Stomach smooth muscle (tissue), 2 donors: ENCODE measurements around the gene HIF3A.
A peak's percentile ranks its signal among the peaks of the same experiment; 100 is the strongest.

Experiments used
- H3K27ac ChIP-seq: one replicate; pipeline ENCODE4 v1.7.0; 2013; ENCODE audit warnings: mild to moderate bottlenecking, low read length, inconsistent platforms
- H3K27me3 ChIP-seq, 2 donors: one replicate each; pipeline ENCODE4 v1.7.0; 2013; ENCODE audit warnings: low read length in 2 of 2; ENCODE audit not compliant: insufficient read depth in 2 of 2, control insufficient read depth in 1 of 2
- H3K36me3 ChIP-seq, 2 donors: one replicate each; pipeline ENCODE4 v1.7.0; 2013; ENCODE audit warnings: low read length in 2 of 2; ENCODE audit not compliant: control insufficient read depth in 2 of 2, insufficient read depth in 2 of 2
- H3K4me1 ChIP-seq: one replicate; pipeline ENCODE4 v1.7.0; 2013; ENCODE audit warnings: low read length; ENCODE audit not compliant: control insufficient read depth, insufficient read depth
- H3K4me3 ChIP-seq, 2 donors: one replicate each; pipeline ENCODE4 v1.7.0; 2013; ENCODE audit warnings: low read length in 2 of 2
- H3K9ac ChIP-seq, 2 donors: one replicate each; pipeline ENCODE4 v1.7.0; 2013; ENCODE audit warnings: low read length in 2 of 2, mild to moderate bottlenecking in 1 of 2
- H3K9me3 ChIP-seq, 2 donors: one replicate each; pipeline ENCODE4 v1.7.0; 2013; ENCODE audit warnings: low read length in 2 of 2; ENCODE audit not compliant: control insufficient read depth in 2 of 2
- donor health status: healthy.
- donor health status: Pancreatic carcinoma.

Gene HIF3A

DNA sequence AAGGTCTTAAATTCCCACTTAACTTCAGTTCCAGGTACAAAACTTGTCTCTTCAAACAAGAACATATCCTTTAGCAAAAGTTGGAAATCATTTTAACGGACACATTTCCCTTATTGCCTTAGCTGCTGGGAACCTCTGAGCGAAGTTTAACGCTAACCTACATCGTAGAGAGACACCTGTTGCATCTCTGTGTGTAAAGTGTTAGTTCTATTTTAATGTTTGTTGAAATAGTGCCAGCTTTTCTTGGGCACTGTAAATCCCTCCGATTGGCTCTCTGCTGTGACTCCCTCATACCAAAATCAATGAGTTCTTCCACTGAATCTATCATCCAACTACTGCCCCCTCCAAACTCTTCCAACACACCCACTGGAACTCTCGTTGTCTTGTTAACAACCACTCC, 2.3 kb upstream of the HIF3A start:
- Histone ChIP-seq H3K4me1 (peaks cover 21% of the 10 kb centered on the region), H3K27ac (no peak overlapping the region), H3K36me3 (no peaks in the 10 kb centered on the region), H3K4me3 (no peak overlapping the region), H3K27me3 (no peaks in the 10 kb centered on the region), H3K9me3 (peaks cover 5 to 15% of the 10 kb centered on the region in 2 donors), H3K9ac (no peak overlapping the region)

DNA sequence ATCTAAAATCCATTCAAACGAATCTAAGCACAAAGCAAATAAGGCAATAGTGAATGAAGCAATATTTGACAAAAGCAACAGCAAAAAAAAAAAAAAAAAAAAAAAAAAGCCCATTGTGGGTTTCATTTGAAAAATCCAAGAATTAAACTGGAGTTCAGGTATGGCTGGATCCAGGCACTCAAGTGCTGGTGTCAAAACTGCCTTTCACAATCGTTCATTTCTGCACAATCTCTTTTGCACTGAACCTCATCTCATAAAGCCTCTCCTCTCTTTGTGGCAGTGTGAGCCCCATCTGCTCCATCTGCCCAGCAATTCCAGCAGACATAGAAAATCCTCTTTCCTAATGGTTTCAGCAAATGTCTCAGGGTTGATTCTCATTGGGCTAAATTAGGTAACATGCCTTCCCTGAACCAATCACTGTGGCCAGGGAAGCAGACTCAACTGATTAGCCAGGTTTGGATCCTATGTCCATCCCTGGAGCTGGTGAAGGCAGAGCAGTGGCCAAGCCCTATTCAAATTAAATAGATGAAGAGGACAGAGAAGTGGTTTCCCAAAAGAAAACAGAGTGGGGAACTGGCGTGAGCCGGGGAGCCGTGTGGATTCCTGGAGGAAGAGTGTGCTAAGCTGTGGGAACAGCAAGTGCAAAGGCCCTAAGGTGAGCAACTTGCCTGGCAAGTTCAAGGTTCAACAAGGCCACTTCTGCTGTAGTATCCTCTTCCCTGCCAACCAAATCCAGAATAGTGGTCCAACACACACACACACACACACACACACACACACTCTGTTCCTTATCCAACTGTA, 1.2 kb upstream of the HIF3A start:
- peak overlapping the region; percentile 99 for H3K27ac ChIP-seq
- H3K9ac ChIP-seq: no peak overlapping the region
- peaks cover 0 to 9% of the 10 kb centered on the region in 2 donors for H3K9me3 ChIP-seq

DNA sequence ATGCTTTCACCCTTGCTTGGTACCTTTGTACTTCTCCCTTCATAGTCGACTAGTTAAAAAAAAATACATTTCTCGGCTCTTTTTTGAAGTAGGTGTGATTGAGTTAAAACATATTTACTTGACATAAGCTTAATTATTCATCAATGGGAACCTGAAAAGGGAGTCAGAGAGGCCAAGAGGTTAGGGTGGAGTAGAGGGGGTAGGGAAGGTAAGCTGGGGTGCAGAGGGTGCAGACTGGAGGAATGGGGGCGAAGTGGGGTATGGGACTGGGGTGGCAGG, 701 bp upstream of the HIF3A start:
- peak overlapping the region; percentile 99 for H3K27ac ChIP-seq
- H3K36me3 ChIP-seq: no peaks in the 10 kb centered on the region
- no peak overlapping the region for H3K4me3 ChIP-seq
- no peak overlapping the region for H3K9ac ChIP-seq
- peaks cover 34% of the 10 kb centered on the region for H3K4me1 ChIP-seq
- H3K9me3 ChIP-seq: peaks cover 0 to 5% of the 10 kb centered on the region in 2 donors
- no peaks in the 10 kb centered on the region for H3K27me3 ChIP-seq

More for the DNA sequence above, 1.2 kb upstream of the HIF3A start:
- no peaks in the 10 kb centered on the region for H3K27me3 ChIP-seq
- H3K4me3 ChIP-seq: no peak overlapping the region
- peaks cover 29% of the 10 kb centered on the region for H3K4me1 ChIP-seq
- no peaks in the 10 kb centered on the region for H3K36me3 ChIP-seq

DNA sequence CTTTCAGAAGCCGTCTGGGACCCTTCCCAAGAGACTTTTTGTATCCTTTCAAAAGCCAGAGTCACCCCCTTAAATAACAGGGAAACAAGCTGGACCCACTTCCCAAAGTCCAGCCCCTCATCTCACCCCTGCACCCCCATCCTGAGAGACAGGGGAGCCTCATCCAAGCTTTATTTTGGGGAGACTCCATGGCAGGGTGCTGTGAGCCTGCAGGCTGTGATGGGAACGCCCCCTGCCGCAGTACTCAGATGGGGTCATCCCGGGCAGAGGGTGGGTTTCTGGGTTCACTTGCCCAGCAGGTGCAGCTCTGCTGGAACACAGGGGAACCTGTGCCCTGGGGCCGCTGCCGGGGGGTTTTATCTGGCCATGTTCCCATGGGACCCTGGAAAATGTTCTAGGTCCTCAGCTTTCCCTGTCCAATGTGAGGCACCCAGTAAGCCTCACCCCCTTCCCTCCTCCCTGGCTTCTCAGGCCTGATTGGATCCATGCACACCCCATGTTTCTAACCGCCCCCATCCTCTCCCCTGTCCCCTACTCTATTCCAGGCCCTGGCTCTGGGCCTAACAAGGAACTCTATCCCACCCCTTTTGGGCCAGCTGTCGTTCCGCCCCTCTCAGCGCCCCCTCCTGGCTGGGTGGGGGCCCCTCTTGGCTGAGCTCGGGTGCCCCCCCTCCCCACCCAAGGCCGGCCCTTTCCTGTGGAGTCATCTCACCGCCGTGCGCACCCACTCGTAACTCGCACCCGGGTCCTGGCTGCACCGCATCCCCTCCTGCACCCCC, 1.0 kb downstream of the HIF3A start:
- H3K9ac ChIP-seq: peak overlapping the region; percentile 90 to 95
- H3K4me3 ChIP-seq: peak overlapping the region; percentile 86 to 88
- H3K27ac ChIP-seq: peak overlapping the region; percentile 99
- H3K4me1 ChIP-seq: peaks cover 45% of the 10 kb centered on the region
- no peaks in the 10 kb centered on the region for H3K9me3 ChIP-seq
- H3K27me3 ChIP-seq: no peaks in the 10 kb centered on the region
- no peaks in the 10 kb centered on the region for H3K36me3 ChIP-seq

DNA sequence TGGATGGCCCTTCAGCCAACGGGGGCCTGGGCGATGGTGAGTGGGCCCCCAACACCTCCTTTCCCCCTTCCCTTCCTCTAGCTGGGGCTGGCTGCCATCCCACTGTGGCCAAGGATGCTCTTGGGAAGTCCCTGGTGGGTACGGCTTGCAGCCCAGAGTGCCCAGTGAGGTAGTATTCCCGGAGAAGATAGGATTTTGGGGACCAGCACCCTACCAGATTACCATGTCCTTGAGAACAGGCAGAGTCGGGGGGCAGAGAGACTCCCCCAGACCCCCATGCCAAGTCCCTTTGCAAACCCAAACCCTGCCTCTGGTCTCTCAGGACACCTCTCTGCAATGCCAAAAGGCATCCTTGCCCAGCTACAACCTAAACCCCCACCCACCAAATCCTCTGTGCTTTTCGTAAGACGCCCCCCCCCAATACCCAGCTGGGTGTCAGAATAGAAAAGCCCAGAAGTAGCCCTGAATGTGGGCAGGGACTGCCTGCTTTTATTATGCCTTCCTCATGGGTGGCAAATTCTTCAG, 1.7 kb downstream of the HIF3A start:
- H3K4me3 ChIP-seq: peak overlapping the region; percentile 86 to 88
- H3K9me3 ChIP-seq: no peaks in the 10 kb centered on the region
- H3K9ac ChIP-seq: peak overlapping the region; percentile 90 to 95
- H3K36me3 ChIP-seq: no peaks in the 10 kb centered on the region
- H3K4me1 ChIP-seq: peaks cover 51% of the 10 kb centered on the region
- H3K27me3 ChIP-seq: no peaks in the 10 kb centered on the region
- H3K27ac ChIP-seq: peak overlapping the region; percentile 99

DNA sequence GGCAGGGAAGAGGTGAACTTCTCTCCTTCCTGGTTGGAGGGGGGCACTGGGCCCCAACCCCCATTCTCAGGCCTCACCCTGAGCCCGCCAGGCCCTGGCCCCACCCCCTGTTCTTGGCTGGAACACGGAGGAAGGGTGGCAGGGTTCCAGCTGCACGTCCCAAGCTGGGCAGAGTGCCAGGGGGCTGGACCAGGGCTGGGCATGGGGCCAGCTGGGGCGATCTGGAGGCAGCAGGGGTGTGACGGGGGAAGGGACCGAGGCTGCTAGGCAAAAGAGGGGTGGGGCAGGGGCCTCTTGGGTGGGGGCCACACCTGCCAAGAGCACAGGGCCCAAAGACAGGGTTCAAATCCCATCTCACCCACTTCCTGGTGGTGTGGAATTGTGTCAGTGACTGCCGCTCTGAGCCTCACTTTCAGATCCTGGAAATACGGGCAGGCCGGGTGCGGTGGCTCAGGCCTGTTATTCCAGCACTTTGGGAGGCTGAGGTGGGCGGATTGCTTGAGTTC, 2.2 kb downstream of the HIF3A start:
- Histone ChIP-seq H3K27me3 (no peaks in the 10 kb centered on the region), H3K4me3 (peak overlapping the region; percentile 86 to 88), H3K27ac (peak overlapping the region; percentile 99), H3K36me3 (peaks cover 0 to 3% of the 10 kb centered on the region in 2 donors), H3K4me1 (peaks cover 56% of the 10 kb centered on the region), H3K9ac (peak overlapping the region; percentile 90 to 95), H3K9me3 (no peaks in the 10 kb centered on the region)

DNA sequence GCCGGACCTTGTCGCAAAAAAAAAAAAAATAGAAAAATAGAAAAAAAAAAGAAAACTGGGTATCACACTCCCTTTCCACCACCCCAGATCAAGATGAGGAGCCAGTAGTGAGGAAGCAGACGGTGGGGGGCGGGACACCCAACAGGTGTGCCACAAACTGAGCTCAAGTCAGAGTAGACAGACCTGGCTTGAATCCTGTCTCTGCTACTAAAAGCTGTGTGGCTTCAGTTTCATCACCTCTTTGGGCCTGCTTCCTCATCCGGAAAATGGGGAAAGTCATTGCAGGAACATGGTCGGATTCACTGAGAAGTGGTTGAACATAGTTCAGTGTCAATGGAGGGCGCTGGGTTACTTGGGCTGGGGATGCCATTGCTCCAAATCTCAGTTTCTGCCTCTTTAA, 2.9 kb downstream of the HIF3A start:
- Histone ChIP-seq H3K27me3 (no peaks in the 10 kb centered on the region), H3K4me3 (peak overlapping the region; percentile 86 to 88), H3K36me3 (peaks cover 5 to 8% of the 10 kb centered on the region in 2 donors), H3K4me1 (peaks cover 56% of the 10 kb centered on the region), H3K9ac (peak overlapping the region; percentile 80 to 87), H3K27ac (peak overlapping the region; percentile 99), H3K9me3 (no peaks in the 10 kb centered on the region)

DNA sequence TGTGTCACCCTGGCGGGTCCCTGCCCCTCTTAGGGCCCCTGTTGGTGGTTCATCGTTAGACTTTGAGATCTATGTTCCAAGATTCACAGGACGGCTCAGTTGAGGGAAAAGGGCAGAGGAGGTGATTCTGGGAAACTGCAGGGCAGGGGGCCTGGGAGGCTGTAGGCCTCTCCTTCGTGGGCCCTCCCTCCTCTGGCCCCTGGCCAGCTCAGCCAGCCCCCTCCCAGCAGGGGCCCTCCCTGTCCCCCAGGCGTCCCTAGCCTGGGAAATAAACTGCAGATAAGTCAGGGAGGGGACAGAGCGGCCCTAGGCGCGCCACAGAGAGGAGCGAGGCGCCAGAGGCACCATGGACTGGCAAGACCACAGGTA, 6.5 kb downstream of the HIF3A start:
- Histone ChIP-seq H3K27me3 (no peaks in the 10 kb centered on the region), H3K4me1 (peaks cover 42% of the 10 kb centered on the region), H3K9me3 (no peaks in the 10 kb centered on the region), H3K9ac (peak overlapping the region; percentile 46 to 58), H3K27ac (peak overlapping the region; percentile 89), H3K4me3 (peak overlapping the region; percentile 24 to 44), H3K36me3 (peaks cover 32 to 38% of the 10 kb centered on the region in 2 donors)

DNA sequence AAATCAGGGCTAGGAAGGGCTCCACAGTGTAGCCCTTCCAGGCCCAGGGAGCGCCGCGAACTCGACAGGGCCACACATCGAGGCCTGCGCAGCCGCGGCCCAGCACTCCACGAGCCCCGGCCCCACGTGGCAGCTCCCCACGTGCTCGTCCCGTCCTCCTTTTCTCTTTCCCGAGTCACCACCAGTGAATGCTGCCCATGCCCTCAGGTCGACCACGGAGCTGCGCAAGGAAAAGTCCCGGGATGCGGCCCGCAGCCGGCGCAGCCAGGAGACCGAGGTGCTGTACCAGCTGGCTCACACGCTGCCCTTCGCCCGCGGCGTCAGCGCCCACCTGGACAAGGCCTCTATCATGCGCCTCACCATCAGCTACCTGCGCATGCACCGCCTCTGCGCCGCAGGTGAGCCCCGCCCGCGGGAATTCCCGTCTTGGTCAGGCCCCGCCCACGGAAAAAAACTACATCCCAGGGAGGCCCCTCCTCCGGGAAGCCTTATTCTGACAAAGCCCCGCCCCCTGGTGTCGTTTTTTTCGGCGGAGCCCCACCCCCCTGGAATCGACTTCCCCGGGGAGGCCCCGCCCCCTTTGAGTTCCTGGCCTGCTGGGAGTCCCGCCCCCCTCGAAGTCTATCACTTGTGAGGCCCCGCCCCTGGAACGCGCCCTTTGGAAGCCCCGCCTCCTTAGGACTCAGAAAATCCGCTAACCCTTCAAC, 7.0 kb downstream of the HIF3A start:
- H3K9ac ChIP-seq: peak overlapping the region; percentile 13 to 46
- H3K27ac ChIP-seq: peak overlapping the region; percentile 89
- H3K27me3 ChIP-seq: no peaks in the 10 kb centered on the region
- H3K9me3 ChIP-seq: no peaks in the 10 kb centered on the region
- H3K4me3 ChIP-seq: peak overlapping the region in 1 of 2 donors; percentile 44
- peaks cover 39% of the 10 kb centered on the region for H3K4me1 ChIP-seq
- peaks cover 37 to 41% of the 10 kb centered on the region in 2 donors for H3K36me3 ChIP-seq

DNA sequence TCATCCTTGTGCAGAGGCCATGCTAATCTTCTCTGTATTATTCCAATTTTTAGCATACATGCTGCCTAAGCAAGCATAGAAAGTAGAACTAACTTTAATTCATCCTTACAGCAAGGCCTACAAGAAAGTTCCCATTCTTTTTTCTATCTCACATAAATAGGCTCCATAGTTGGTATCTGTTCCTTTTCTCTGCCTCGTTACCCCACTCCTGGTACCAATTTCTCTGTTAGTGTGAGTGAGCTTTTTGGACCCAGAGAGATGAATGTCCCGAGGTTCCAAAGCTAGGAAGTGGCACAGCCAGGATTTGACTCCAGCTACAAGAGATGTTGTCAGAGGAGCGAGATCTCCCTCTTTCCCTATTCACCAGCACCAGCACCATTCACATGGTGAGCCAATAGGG, 9.7 kb downstream of the HIF3A start:
- H3K27ac ChIP-seq: peak overlapping the region; percentile 24
- H3K36me3 ChIP-seq: peaks cover 51 to 58% of the 10 kb centered on the region in 2 donors

More for the DNA sequence above, 9.7 kb downstream of the HIF3A start:
- Histone ChIP-seq H3K4me3 (no peak overlapping the region), H3K9me3 (no peaks in the 10 kb centered on the region), H3K4me1 (peaks cover 19% of the 10 kb centered on the region), H3K27me3 (no peaks in the 10 kb centered on the region), H3K9ac (no peak overlapping the region)
